H9 (cell line): ENCODE measurements around the gene PLA2R1. TPM values are rescaled to one million over a fixed set of nuclear protein-coding genes. Genes with fewer than 3 reads are reported as not detected.

Experiments
- DNase-seq: peaks from one replicate; pipeline ENCODE4 v3.0.0-alpha.2; 2017
- H2AFZ ChIP-seq: one replicate; pipeline ENCODE4 v1.6.1; 2013; ENCODE audit warnings: mild to moderate bottlenecking, low read length, control low read depth, moderate library complexity
- H2AK5ac ChIP-seq: 2 replicates; pipeline ENCODE4 v1.6.1; 2013; ENCODE audit warnings: low read length, control low read depth, mixed read lengths; ENCODE audit not compliant: insufficient read length
- H2BK120ac ChIP-seq: one replicate; pipeline ENCODE4 v1.6.1; 2013; ENCODE audit warnings: low read depth, mild to moderate bottlenecking, low read length, control low read depth, inconsistent platforms; ENCODE audit not compliant: poor library complexity, severe bottlenecking
- H2BK12ac ChIP-seq: 2 replicates; pipeline ENCODE4 v1.6.1; 2013; ENCODE audit warnings: low read length, control low read depth, mixed read lengths, low read depth; ENCODE audit not compliant: insufficient read length
- H2BK15ac ChIP-seq: 2 replicates; pipeline ENCODE4 v1.6.1; 2013; ENCODE audit warnings: low read depth, low read length, control low read depth
- H2BK20ac ChIP-seq: one replicate; pipeline ENCODE4 v1.6.1; 2013; ENCODE audit warnings: low read depth, mild to moderate bottlenecking, low read length, control low read depth, inconsistent platforms; ENCODE audit not compliant: poor library complexity, severe bottlenecking
- H2BK5ac ChIP-seq: 2 replicates; pipeline ENCODE4 v1.6.1; 2013; ENCODE audit warnings: low read length, control low read depth, mixed read lengths; ENCODE audit not compliant: insufficient read length
- H3K14ac ChIP-seq: 2 replicates; pipeline ENCODE4 v1.6.1; 2013; ENCODE audit warnings: low read length, control low read depth; ENCODE audit not compliant: insufficient read depth
- H3K18ac ChIP-seq: 2 replicates; pipeline ENCODE4 v1.6.1; 2013; ENCODE audit warnings: low read depth, mild to moderate bottlenecking, mixed read lengths, low read length, control low read depth; ENCODE audit not compliant: insufficient read length
- H3K23ac ChIP-seq: 2 replicates; pipeline ENCODE4 v1.6.1; 2013; ENCODE audit warnings: low read length, control low read depth, mixed read lengths, low read depth; ENCODE audit not compliant: insufficient read length
- H3K23me2 ChIP-seq: 2 replicates; pipeline ENCODE4 v1.6.1; 2013; ENCODE audit warnings: low read depth, mild to moderate bottlenecking, mixed read lengths, low read length, control low read depth; ENCODE audit not compliant: insufficient read length, poor library complexity, severe bottlenecking
- H3K27ac ChIP-seq: 2 replicates; pipeline ENCODE4 v1.5.1; 2013; ENCODE audit warnings: low read length, control low read depth, mixed read lengths, low read depth; ENCODE audit not compliant: insufficient read length
- H3K27me3 ChIP-seq: 2 replicates; pipeline ENCODE4 v1.6.1; 2013; ENCODE audit warnings: low read length, control low read depth, inconsistent platforms; ENCODE audit not compliant: insufficient read depth
- H3K4ac ChIP-seq: 2 replicates; pipeline ENCODE4 v1.6.1; 2013; ENCODE audit warnings: low read depth, mild to moderate bottlenecking, control low read depth, inconsistent platforms, low read length, moderate library complexity
- H3K4me1 ChIP-seq: 2 replicates; pipeline ENCODE4 v1.6.1; 2013; ENCODE audit warnings: low read length, control low read depth, inconsistent platforms; ENCODE audit not compliant: insufficient read depth
- H3K4me2 ChIP-seq: 2 replicates; pipeline ENCODE4 v1.6.1; 2013; ENCODE audit warnings: low read length, control low read depth, mixed read lengths; ENCODE audit not compliant: insufficient read length, insufficient read depth
- H3K56ac ChIP-seq: 2 replicates; pipeline ENCODE4 v1.6.1; 2013; ENCODE audit warnings: low read depth, mild to moderate bottlenecking, mixed read lengths, low read length, control low read depth; ENCODE audit not compliant: insufficient read length
- H3K79me1 ChIP-seq: 2 replicates; pipeline ENCODE4 v1.6.1; 2013; ENCODE audit warnings: low read depth, mild to moderate bottlenecking, moderate library complexity, low read length, control low read depth, inconsistent platforms; ENCODE audit not compliant: insufficient read depth, poor library complexity, severe bottlenecking
- H3K79me2 ChIP-seq: 2 replicates; pipeline ENCODE4 v1.6.1; 2013; ENCODE audit warnings: low read length, control low read depth, inconsistent platforms; ENCODE audit not compliant: insufficient read depth
- H3K9ac ChIP-seq: 2 replicates; pipeline ENCODE4 v1.6.1; 2013; ENCODE audit warnings: low read length, control low read depth, mixed read lengths; ENCODE audit not compliant: insufficient read length; ENCODE audit errors: extremely low read depth
- H3K9me3 ChIP-seq: one replicate; pipeline ENCODE4 v1.6.1; 2013; ENCODE audit warnings: low read depth, low read length, inconsistent platforms; ENCODE audit not compliant: control insufficient read depth
- H3T11ph ChIP-seq: one replicate; pipeline ENCODE4 v1.6.1; 2013; ENCODE audit warnings: mild to moderate bottlenecking, low read length, control low read depth, inconsistent platforms
- H4K20me1 ChIP-seq: one replicate; pipeline ENCODE4 v1.6.1; 2013; ENCODE audit not compliant: control insufficient read depth, insufficient read length, insufficient read depth
- H4K5ac ChIP-seq: 2 replicates; pipeline ENCODE4 v1.6.1; 2013; ENCODE audit warnings: low read depth, mild to moderate bottlenecking, mixed read lengths, low read length, control low read depth; ENCODE audit not compliant: insufficient read length
- H4K8ac ChIP-seq: replicated peaks from 2 replicates; pipeline ENCODE4 v1.6.1; 2013; ENCODE audit warnings: low read length, control low read depth, mixed read lengths, low read depth; ENCODE audit not compliant: insufficient read length
- H4K91ac ChIP-seq: 2 replicates; pipeline ENCODE4 v1.6.1; 2013; ENCODE audit warnings: low read depth, mild to moderate bottlenecking, moderate library complexity, mixed read lengths, low read length, control low read depth; ENCODE audit not compliant: insufficient read length
- H3K27ac Mint-ChIP-seq, 3 experiments: 2 replicates in 2 of 3; 3 replicates in 1 of 3; pipeline ENCODE4 v1.8.0; 2020 to 2021; ENCODE audit warnings: mixed read lengths in 3 of 3, mild to moderate bottlenecking in 1 of 3, moderate library complexity in 1 of 3
- H3K27me3 Mint-ChIP-seq: 2 replicates; pipeline ENCODE4 v1.8.0; 2021; ENCODE audit warnings: low read depth, mild to moderate bottlenecking, moderate library complexity, mixed read lengths
- H3K36me3 Mint-ChIP-seq, 3 experiments: 2 replicates in 2 of 3; 3 replicates in 1 of 3; pipeline ENCODE4 v1.8.0; 2020 to 2021; ENCODE audit warnings: low read depth in 3 of 3, mixed read lengths in 3 of 3; ENCODE audit not compliant: insufficient read depth in 1 of 3
- H3K4me1 Mint-ChIP-seq, 2 experiments: 2 replicates each; pipeline ENCODE4 v1.8.0; 2020; ENCODE audit warnings: mixed read lengths in 2 of 2
- H3K4me3 Mint-ChIP-seq, 2 experiments: 2 replicates in 1 of 2; 3 replicates in 1 of 2; pipeline ENCODE4 v1.8.0; 2020 to 2021; ENCODE audit warnings: mild to moderate bottlenecking in 2 of 2, mixed read lengths in 2 of 2, moderate library complexity in 1 of 2
- H3K9me3 Mint-ChIP-seq, 2 experiments: 2 replicates in 1 of 2; 3 replicates in 1 of 2; pipeline ENCODE4 v1.8.0; 2020; ENCODE audit warnings: mild to moderate bottlenecking in 2 of 2, mixed read lengths in 2 of 2, moderate library complexity in 1 of 2
- CTCF ChIP-seq: fragments of 200-600 bp; sonication (generic); conservative IDR thresholded peaks from 3 replicates; pipeline ENCODE4 v1.8.0; 2021; ENCODE audit warnings: antibody characterized with exemption, mild to moderate bottlenecking
- WGBS: extraction: QIAGEN DNeasy Blood & Tissue Kit; methylation state at CpG from one replicate; pipeline ENCODE4 v1.1.7; 2013; ENCODE audit warnings: missing lambda C conversion rate, low lambda C conversion rate, mixed read lengths; ENCODE audit not compliant: insufficient read length; ENCODE audit errors: extremely low coverage; 5-methylcytosine and 5-hydroxymethylcytosine counted together
- total RNA-seq: library from RNA; stranded (reverse); gene quantifications from 2 replicates; pipeline ENCODE4 v1.2.1, GENCODE V29; 2021

PLA2R1 gene
- total RNA-seq, 1 experiment from 2014 or later = 0.83 TPM

- Histone ChIP-seq H2BK120ac (no peak overlapping the region), H3K79me1 (no peaks in the 10 kb centered on the region), H3K14ac (no peak overlapping the region), H3K27ac (no peak overlapping the region), H3T11ph (no peak overlapping the region), H3K18ac (no peak overlapping the region), H2AK5ac (no peak overlapping the region), H3K9ac (no peak overlapping the region), H4K5ac (no peak overlapping the region), H3K4ac (no peak overlapping the region), H2BK15ac (no peak overlapping the region), H3K23me2 (no peaks in the 10 kb centered on the region), H3K56ac (no peak overlapping the region), H2BK5ac (no peak overlapping the region), H4K20me1 (no peaks in the 10 kb centered on the region), H3K4me1 (peaks cover 6% of the 10 kb centered on the region; the same call in 1 of the 2 replicates), H2AFZ (no peak overlapping the region), H4K91ac (no peak overlapping the region), H2BK12ac (no peak overlapping the region), H3K9me3 (no peaks in the 10 kb centered on the region), H3K79me2 (no peaks in the 10 kb centered on the region), H4K8ac (no peak overlapping the region), H3K27me3 (no peaks in the 10 kb centered on the region), H3K23ac (no peak overlapping the region), H2BK20ac (no peak overlapping the region), H3K4me2 (no peak overlapping the region)
- H3K4me3 Mint-ChIP-seq = no peak overlapping the region
- TF ChIP-seq CTCF = no peak
- H3K27me3 Mint-ChIP-seq = no peaks in the 10 kb centered on the region
- no peaks in the 10 kb centered on the region for H3K9me3 Mint-ChIP-seq
- DNase-seq = no peak
- no peaks in the 10 kb centered on the region for H3K36me3 Mint-ChIP-seq
- WGBS = no CpG with 5 or more reads among the region's 3 CpGs
- H3K4me1 Mint-ChIP-seq = peaks cover 10 to 11% of the 10 kb centered on the region in 2 experiments
- H3K27ac Mint-ChIP-seq = no peak overlapping the region
Observed at GRCh38 chr2:159959136-159959535, 103.3 kb downstream of the PLA2R1 start.
